Measurements from ENCODE around the gene KDM2A. TPM values are rescaled to one million over a fixed set of nuclear protein-coding genes. Genes with fewer than 3 reads are reported as not detected.

The KDM2A gene
- total and polyA plus RNA-seq, 2 experiments from 2014 or later = 25.0 to 54.1 TPM

DNA sequence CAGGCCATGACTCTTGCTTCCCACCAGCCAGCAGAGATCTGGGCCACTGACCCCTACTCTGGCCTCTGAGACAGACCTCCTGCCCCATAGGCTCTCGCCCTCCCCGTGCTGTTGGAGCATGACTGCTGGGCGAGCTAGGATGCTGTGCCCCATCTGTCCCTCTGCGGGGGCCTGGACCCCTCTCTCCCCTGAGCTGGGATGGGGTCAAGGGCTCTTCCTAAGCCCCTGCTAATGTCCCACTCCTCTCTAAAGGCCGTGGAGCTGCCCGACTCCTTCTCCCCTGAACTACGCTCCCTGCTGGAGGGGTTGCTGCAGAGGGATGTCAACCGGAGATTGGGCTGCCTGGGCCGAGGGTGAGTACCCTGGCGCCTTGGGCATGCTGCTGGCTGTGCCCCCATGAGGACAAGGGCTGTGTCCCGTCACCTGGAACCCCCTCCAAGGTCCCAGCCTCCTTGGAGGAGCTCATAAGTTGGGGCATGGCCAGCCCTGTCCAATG lies 163.9 kb downstream of the KDM2A start:
- Mint-ChIP-seq H3K36me3 (ENCODE audit: low read depth) (peaks cover 37% of the 10 kb centered on the region), H3K27ac (no peak overlapping the region), H3K4me1 (peaks cover 10% of the 10 kb centered on the region), H3K27me3 (ENCODE audit: insufficient read depth, low read depth, poor library complexity) (peaks cover 10% of the 10 kb centered on the region), H3K4me3 (no peak overlapping the region), H3K9me3 (no peaks in the 10 kb centered on the region)
- Histone ChIP-seq H3K79me2 (replicated peaks; ENCODE audit: insufficient read depth) (no peaks in the 10 kb centered on the region), H3K9me2 (ENCODE audit: insufficient read depth) (no peaks in the 10 kb centered on the region), H2AFZ (no peak overlapping the region), H3K36me3 (ENCODE audit: insufficient read depth) (peaks cover 7% of the 10 kb centered on the region), H3K4me2 (no peak overlapping the region), H3K27ac (ENCODE audit: low read depth) (no peak overlapping the region), H4K20me1 (replicated peaks; ENCODE audit: insufficient read depth) (no peaks in the 10 kb centered on the region; the same call in 1 of the 2 replicates), H3K27me3 (ENCODE audit: insufficient read depth) (no peaks in the 10 kb centered on the region), H3F3A (replicated peaks; ENCODE audit: low read depth) (0 out of 2 replicates have a peak, but pooled peaks cover 6% of the 10 kb centered on the region), H3K4me3 (no peak overlapping the region), H3K4me1 (ENCODE audit: insufficient read depth) (peaks cover 6% of the 10 kb centered on the region)
- DNase-seq (ENCODE audit: low spot score) (no peak), ATAC-seq (no peak)
- TF ChIP-seq STAT1 (IDR thresholded peaks at IDR 0.05; ENCODE audit: unreplicated experiment) (no peak), EZH2 (IDR thresholded peaks at IDR 0.05; ENCODE audit: low read depth, unreplicated experiment) (no peak)

DNA sequence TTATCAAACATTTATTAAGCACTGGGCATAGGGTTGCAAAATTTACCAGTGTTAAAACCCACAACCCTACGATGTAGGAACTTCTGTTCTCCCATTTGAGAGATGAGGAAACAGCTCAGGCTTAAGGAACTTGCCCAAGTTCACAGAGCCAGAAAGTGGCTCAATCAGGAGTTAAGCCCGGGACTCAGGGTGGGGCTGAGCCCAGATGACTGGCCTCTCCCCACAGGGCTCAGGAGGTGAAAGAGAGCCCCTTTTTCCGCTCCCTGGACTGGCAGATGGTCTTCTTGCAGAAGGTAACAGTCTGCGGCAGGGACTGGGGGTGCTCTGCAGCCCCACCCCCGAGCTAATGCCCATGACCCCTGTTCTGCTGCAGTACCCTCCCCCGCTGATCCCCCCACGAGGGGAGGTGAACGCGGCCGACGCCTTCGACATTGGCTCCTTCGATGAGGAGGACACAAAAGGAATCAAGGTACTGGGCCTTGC lies 164.5 kb downstream of the KDM2A start:
- peaks cover 7% of the 10 kb centered on the region for H3K36me3 ChIP-seq (ENCODE audit: insufficient read depth)
- H3K27me3 Mint-ChIP-seq (ENCODE audit: insufficient read depth, low read depth, poor library complexity) = peaks cover 12% of the 10 kb centered on the region

More for the DNA sequence above, 164.5 kb downstream of the KDM2A start:
- ATAC-seq = no peak
- no peak overlapping the region for H3K27ac Mint-ChIP-seq
- Histone ChIP-seq H2AFZ (no peak overlapping the region), H3K27ac (ENCODE audit: low read depth) (no peak overlapping the region), H3K4me2 (no peak overlapping the region), H3K4me1 (ENCODE audit: insufficient read depth) (peaks cover 10% of the 10 kb centered on the region), H3K79me2 (replicated peaks; ENCODE audit: insufficient read depth) (no peaks in the 10 kb centered on the region), H3K9me2 (ENCODE audit: insufficient read depth) (no peaks in the 10 kb centered on the region), H4K20me1 (replicated peaks; ENCODE audit: insufficient read depth) (no peaks in the 10 kb centered on the region), H3F3A (replicated peaks; ENCODE audit: low read depth) (0 out of 2 replicates have a peak, but pooled peaks cover 11% of the 10 kb centered on the region), H3K27me3 (ENCODE audit: insufficient read depth) (no peaks in the 10 kb centered on the region), H3K4me3 (no peak overlapping the region)
- no peak for DNase-seq (ENCODE audit: low spot score)
- H3K4me3 Mint-ChIP-seq = no peak overlapping the region
- peaks cover 12% of the 10 kb centered on the region for H3K4me1 Mint-ChIP-seq
- H3K36me3 Mint-ChIP-seq (ENCODE audit: low read depth) = peaks cover 38% of the 10 kb centered on the region
- H3K9me3 Mint-ChIP-seq = no peaks in the 10 kb centered on the region
- TF ChIP-seq ZNF114 (CRISPR knock-in tag; IDR thresholded peaks at IDR 0.05) (no peak), NANOG (IDR thresholded peaks at IDR 0.05; ENCODE audit: borderline replicate concordance) (no peak), EZH2 (IDR thresholded peaks at IDR 0.05; ENCODE audit: low read depth, unreplicated experiment) (no peak), CREB1 (CRISPR knock-in tag; IDR thresholded peaks at IDR 0.05; ENCODE audit: low read depth) (no peak), EZH2phosphoT487 (IDR thresholded peaks at IDR 0.05; ENCODE audit: unreplicated experiment) (no peak)
- TF ChIP-seq, protein P1, sequence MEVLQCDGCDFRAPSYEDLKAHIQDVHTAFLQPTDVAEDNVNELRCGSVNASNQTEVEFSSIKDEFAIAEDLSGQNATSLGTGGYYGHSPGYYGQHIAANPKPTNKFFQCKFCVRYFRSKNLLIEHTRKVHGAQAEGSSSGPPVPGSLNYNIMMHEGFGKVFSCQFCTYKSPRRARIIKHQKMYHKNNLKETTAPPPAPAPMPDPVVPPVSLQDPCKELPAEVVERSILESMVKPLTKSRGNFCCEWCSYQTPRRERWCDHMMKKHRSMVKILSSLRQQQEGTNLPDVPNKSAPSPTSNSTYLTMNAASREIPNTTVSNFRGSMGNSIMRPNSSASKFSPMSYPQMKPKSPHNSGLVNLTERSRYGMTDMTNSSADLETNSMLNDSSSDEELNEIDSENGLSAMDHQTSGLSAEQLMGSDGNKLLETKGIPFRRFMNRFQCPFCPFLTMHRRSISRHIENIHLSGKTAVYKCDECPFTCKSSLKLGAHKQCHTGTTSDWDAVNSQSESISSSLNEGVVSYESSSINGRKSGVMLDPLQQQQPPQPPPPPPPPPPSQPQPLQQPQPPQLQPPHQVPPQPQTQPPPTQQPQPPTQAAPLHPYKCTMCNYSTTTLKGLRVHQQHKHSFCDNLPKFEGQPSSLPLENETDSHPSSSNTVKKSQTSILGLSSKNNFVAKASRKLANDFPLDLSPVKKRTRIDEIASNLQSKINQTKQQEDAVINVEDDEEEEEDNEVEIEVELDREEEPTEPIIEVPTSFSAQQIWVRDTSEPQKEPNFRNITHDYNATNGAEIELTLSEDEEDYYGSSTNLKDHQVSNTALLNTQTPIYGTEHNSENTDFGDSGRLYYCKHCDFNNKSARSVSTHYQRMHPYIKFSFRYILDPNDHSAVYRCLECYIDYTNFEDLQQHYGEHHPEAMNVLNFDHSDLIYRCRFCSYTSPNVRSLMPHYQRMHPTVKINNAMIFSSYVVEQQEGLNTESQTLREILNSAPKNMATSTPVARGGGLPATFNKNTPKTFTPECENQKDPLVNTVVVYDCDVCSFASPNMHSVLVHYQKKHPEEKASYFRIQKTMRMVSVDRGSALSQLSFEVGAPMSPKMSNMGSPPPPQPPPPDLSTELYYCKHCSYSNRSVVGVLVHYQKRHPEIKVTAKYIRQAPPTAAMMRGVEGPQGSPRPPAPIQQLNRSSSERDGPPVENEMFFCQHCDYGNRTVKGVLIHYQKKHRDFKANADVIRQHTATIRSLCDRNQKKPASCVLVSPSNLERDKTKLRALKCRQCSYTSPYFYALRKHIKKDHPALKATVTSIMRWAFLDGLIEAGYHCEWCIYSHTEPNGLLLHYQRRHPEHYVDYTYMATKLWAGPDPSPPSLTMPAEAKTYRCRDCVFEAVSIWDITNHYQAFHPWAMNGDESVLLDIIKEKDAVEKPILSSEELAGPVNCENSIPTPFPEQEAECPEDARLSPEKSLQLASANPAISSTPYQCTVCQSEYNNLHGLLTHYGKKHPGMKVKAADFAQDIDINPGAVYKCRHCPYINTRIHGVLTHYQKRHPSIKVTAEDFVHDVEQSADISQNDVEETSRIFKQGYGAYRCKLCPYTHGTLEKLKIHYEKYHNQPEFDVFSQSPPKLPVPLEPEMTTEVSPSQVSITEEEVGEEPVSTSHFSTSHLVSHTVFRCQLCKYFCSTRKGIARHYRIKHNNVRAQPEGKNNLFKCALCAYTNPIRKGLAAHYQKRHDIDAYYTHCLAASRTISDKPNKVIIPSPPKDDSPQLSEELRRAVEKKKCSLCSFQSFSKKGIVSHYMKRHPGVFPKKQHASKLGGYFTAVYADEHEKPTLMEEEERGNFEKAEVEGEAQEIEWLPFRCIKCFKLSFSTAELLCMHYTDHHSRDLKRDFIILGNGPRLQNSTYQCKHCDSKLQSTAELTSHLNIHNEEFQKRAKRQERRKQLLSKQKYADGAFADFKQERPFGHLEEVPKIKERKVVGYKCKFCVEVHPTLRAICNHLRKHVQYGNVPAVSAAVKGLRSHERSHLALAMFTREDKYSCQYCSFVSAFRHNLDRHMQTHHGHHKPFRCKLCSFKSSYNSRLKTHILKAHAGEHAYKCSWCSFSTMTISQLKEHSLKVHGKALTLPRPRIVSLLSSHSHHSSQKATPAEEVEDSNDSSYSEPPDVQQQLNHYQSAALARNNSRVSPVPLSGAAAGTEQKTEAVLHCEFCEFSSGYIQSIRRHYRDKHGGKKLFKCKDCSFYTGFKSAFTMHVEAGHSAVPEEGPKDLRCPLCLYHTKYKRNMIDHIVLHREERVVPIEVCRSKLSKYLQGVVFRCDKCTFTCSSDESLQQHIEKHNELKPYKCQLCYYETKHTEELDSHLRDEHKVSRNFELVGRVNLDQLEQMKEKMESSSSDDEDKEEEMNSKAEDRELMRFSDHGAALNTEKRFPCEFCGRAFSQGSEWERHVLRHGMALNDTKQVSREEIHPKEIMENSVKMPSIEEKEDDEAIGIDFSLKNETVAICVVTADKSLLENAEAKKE (CRISPR knock-in tag; IDR thresholded peaks at IDR 0.05) = no peak
- TF ChIP-seq, protein P2, sequence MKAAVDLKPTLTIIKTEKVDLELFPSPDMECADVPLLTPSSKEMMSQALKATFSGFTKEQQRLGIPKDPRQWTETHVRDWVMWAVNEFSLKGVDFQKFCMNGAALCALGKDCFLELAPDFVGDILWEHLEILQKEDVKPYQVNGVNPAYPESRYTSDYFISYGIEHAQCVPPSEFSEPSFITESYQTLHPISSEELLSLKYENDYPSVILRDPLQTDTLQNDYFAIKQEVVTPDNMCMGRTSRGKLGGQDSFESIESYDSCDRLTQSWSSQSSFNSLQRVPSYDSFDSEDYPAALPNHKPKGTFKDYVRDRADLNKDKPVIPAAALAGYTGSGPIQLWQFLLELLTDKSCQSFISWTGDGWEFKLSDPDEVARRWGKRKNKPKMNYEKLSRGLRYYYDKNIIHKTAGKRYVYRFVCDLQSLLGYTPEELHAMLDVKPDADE (IDR thresholded peaks at IDR 0.05) = no peak
- TF ChIP-seq, protein P3, sequence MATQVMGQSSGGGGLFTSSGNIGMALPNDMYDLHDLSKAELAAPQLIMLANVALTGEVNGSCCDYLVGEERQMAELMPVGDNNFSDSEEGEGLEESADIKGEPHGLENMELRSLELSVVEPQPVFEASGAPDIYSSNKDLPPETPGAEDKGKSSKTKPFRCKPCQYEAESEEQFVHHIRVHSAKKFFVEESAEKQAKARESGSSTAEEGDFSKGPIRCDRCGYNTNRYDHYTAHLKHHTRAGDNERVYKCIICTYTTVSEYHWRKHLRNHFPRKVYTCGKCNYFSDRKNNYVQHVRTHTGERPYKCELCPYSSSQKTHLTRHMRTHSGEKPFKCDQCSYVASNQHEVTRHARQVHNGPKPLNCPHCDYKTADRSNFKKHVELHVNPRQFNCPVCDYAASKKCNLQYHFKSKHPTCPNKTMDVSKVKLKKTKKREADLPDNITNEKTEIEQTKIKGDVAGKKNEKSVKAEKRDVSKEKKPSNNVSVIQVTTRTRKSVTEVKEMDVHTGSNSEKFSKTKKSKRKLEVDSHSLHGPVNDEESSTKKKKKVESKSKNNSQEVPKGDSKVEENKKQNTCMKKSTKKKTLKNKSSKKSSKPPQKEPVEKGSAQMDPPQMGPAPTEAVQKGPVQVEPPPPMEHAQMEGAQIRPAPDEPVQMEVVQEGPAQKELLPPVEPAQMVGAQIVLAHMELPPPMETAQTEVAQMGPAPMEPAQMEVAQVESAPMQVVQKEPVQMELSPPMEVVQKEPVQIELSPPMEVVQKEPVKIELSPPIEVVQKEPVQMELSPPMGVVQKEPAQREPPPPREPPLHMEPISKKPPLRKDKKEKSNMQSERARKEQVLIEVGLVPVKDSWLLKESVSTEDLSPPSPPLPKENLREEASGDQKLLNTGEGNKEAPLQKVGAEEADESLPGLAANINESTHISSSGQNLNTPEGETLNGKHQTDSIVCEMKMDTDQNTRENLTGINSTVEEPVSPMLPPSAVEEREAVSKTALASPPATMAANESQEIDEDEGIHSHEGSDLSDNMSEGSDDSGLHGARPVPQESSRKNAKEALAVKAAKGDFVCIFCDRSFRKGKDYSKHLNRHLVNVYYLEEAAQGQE (IDR thresholded peaks at IDR 0.05; ENCODE audit: unreplicated experiment) = no peak

Measured in GM23338 (cell line).